Glomerular endothelial cell (primary cell): ENCODE measurements around the gene PTPRN2. TPM values are rescaled to one million over a fixed set of nuclear protein-coding genes. Genes with fewer than 3 reads are reported as not detected.
"Not testable (repeated sequence)": the region's sequence is repeated elsewhere in the genome, so short reads cannot be mapped to it uniquely, and the experiment has no call there.

ENCODE experiments used
- DNase-seq: peaks from one replicate; pipeline ENCODE4 v3.0.0-alpha.2; 2011; ENCODE audit warnings: low read depth, low spot score; ENCODE audit errors: extremely low read depth
- total RNA-seq: library from RNA; depleted of rRNA; stranded (reverse); fragments of >200 nt; gene quantifications from 2 replicates; pipeline ENCODE4 v1.2.3, GENCODE V29; 2015

PTPRN2 gene
- total RNA-seq, 1 donor from 2014 or later = 10.0 TPM

DNA sequence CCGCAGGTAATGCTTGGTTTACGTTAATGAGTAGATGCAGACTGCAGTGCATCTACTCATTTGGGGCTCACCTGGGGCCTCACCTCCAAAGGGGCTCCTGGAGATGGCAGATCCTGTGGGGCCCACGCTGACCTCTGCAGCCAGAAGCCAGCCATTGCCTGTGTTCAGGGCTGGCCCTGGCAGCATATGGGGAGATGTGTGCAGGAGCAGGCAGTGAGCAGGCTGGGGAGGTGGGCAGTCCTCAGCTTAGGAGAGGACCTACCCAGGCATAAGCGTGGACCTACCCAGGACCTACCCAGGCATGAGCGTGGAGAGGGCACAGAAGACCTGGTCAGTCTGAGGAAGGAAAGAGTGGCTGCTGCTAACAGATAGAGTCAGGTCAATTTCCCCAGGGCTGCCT lies 178.5 kb downstream of the PTPRN2 start:
- no peak for DNase-seq

DNA sequence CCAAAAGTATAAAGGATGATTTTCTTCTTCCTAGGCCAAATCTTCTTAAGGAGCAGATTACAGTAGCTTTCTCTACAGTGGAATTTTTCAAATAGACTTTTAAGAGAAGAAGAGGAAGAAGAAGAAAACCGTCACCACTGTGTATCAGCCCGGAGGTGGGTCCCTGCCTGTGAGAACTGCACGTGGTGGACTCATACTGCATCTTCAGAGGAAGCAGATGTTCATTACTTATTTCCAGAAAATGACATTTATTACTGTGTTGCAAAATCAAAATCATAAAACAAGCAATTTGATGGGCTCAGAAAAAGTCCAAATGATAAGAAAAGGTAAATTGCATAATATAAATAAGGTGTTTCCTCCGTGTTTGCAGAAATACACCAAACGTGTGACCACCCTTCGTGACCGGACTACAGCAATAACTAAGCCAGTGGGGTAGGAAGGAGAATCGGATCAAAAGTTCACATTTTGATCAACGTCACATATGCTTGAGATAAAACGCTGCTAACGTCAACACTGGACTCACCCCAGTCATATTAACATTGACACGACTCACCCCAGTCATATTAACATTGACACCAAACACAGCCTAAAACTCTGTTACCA lies 179.2 kb downstream of the PTPRN2 start:
- no peak for DNase-seq

DNA sequence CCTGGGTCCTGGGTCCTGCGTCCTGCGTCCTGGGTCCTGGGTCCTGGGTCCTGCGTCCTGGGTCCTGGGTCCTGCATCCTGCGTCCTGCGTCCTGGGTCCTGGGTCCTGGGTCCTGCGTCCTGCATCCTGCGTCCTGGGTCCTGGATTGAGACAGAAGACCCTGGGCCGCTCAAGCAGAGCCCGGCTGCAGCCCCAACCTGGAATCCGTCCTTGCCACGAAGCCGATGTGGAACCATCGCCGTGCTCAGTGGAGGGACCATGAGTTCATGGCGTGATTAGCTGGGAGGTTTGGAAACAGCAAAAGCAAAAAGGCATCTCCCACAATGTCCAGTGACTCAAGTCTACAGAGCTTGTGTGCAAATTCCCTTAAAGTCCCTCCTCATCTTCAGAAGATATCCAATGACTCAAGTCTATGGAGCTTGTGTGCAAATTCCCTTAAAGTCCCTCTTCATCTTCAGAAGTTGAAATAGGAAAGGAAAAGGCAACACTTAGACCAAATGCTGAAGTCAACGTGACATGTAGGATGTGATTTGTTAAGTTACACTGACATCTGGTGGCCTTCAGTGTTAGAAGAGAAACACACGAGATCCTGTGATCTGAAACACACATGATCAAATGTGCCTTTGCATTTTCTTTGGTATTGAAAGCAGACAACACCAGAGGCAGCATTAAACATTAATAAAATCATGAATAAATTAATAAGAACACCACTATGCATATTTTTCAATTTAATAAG lies 179.9 kb downstream of the PTPRN2 start:
- DNase-seq = peak; percentile 2

DNA sequence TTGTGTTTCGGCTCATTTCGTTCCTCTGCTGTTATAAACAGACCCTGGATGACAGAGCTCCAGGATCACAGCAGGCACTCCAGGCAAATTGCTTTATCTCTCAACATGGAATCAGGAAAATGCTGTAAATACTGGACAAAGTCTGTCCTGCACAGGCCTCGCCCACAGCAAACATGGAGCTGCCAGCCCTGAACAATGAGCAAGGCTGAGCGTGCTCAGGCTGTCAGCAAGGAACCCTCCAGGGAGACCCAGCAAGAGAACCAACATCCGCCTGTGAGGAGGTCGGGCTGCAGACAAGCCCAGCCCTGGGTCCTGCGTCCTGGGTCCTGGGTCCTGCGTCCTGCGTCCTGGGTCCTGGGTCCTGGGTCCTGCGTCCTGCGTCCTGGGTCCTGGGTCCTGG lies 180.8 kb downstream of the PTPRN2 start:
- no peak for DNase-seq

DNA sequence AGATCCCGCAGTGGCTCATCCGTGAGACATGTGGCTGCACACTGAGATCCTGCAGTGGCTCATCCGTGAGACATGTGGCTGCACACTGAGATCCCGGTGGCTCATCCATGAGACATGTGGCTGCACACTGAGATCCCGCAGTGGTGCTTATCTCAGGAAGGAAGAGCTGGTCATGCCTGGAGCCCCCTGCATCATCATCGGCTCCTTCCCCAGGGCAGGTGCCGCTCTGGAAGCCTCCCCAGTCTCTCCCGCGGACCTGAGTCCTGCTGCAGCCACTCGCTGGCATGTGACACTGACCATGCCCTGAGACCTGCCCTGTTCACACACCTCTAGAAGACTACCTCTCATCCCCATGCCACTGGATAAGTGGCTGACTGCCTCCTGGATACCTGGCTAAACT lies 181.3 kb downstream of the PTPRN2 start:
- no peak for DNase-seq

DNA sequence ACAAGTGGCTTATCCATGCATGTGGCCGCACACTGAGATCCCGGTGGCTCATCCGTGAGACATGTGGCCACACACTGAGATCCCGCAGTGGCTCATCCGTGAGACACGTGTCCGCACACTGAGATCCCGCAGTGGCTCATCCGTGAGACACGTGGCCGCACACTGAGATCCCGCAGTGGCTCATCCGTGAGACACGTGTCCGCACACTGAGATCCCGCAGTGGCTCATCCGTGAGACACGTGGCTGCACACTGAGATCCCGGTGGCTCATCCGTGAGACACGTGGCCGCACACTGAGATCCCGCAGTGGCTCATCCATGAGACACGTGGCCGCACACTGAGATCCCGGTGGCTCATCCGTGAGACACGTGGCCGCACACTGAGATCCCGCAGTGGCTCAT lies 181.9 kb downstream of the PTPRN2 start:
- DNase-seq = not testable (repeated sequence)

DNA sequence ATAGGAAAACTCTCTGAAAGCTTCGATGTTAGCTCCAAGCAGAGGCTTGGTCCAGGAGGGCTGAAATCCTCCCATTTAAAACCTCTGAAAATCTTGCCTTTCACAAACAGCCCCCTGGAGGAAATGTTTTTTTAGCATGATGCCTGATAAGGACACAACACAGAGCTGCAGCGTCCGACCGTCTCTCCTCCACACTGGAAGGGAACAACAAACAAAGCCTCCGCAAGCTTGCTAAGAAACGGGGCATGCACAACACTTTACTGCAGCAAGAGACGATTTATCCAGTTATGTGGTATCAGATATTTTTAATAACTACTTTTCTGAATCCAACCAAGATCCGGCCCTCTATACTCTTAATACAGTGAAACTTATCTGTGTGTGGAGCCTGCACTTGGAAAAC lies 182.3 kb downstream of the PTPRN2 start:
- no peak for DNase-seq

DNA sequence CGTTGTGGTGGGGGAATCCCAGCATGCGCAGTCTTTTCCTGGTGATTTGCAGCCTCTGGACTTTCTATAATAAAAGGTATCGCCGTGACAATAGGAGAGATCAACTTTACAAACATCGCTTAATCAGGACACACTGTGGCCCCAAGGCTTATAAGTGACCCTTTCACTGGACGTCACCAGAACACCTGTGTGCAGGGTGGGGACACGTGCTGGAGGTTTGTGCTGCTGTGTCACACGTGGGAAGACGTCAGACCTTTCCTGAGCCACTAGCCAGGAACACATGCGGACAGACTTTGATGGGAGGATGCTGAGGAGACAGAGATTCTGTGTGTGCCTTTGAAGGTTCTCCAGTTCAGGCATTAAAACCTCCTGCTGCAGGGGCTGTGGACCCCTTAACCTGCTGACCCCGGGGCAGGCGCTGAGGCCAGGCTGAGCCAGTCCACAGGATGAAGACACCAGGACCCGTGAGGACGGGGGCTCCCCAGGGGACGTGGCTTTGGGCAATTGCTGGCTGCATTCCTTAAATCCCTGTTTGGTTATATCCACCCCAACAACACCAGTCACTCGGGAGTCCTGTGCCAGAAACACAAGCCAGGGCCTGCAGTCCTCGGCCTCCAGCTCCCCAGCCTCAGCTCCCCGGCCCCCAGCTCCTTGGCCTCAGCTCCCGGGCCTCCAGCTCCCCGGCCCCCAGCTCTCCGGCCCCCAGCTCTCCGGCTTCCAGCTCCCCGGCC lies 183.4 kb downstream of the PTPRN2 start:
- no peak for DNase-seq

DNA sequence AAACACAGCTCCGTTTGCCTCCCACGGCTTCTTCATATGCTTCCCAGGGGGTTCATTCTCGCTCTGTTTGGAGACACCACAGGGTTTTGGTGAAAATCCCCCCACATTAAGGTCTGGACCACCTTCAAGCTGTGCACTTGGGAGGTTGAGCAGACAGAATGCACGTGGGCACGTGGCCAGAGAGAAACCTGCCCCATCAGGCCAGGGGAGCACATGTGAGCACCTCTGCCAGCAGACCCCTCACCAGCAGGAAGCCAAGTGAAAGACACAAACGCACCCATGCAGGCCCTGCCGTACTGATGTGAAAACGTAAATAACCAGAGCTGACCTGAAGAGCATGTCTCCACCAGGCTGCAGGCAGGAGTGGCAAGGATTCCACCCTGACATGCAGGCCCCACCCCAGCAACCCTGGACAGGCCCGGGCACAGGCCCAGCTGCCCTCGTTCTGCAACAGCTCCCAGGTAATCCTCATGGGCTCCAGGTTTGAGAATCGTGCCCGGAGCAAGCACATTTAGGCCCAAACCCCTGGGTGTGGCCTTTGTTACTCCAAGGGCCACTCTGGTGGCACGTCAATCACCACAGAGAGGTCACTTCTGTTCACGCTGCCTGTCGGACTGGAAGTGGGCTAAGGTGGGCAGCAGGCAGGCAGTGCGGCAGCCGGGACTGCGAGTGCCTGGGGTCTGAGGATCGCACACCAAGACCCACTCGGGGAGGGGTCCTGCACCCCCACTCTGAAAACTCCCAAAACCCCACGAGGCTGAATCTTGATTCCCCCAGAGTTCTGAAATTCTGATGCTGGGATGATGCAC lies 184.4 kb downstream of the PTPRN2 start:
- DNase-seq = no peak

DNA sequence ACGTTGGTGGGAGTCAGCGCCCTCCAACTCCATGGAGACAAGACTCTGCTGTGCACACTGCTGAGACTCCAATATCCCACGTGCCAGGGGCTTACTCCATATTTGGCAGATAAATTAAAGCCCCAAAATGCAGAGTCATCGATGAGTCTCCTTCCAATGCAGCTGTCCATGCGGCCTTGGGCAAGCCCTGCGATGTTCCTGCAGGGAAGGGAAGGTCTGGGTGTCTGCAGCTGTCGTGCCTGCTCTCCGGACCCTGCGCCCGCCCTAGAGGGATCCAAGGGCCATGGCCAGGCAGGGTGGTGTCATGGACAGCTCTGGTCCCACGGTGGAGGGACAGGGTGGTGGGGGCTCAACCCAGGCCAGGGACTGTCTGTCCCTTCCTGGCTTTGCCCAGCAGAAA lies 185.2 kb downstream of the PTPRN2 start:
- no peak for DNase-seq

DNA sequence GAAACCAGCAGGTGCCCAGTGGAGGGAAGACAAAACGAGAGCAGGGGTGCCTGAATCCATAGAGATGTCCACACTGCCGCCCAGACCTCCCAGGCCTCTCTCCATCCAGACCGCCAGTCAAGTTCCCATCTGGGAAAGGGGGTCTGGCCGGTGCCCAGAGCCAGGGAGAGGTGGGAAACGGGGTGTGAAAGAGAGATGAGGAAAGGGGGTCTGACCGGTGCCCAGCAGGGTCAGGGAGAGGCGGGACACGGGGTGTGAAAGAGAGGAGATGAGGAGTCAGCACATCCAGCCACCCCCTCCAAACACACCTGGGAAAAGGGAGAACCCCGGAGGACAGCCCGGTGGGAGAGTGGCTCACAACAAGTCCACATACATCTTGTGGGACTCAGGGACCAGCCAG lies 185.8 kb downstream of the PTPRN2 start:
- DNase-seq = no peak

DNA sequence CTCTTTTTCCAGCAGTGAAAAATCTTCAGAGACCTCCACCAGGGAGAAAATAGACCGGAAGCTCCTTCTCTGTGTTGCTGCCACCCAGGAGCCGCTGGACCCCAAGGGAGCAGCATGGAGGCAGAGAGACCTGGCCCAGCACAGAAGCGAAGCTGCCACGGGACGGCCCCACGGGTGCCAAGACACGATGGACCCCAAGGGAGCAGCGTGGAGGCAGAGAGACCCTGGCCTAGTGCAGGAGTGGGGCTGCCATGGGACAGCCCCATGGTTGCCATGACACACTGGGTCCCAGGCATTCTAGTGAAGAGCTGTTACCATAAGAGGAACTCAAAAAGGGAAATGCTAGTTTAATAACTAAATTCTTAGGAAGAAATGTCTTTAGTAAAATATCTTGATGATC lies 186.3 kb downstream of the PTPRN2 start:
- no peak for DNase-seq

DNA sequence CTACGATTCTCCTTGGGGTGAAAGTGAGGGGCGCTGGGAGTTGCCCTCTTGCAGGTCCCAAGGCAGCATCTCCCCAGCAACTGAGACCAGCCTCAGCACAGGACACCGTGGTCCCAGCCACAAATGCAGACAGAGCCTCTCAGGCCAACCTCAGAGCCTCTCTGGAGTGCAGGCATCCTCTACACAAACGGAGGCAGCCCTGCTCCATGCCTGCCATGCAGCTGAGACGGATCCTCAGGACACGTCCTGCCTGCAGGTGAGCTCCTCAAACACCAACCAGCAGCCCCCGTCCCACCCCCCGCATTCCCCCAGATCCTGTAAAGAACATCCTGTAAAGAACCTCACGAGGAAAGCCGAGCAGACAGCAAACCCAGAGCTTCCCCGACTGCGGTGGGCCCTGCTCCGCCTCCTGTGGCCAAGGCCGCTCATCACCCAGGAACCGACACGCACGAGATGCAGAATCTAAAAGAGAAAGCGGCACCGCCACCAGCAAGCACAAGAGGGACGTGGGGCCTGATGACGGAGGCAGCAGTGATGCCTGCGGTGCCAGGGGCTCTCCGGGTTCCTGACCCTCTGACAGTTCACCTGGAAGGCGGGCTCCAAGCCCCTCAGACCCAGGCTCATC lies 186.9 kb downstream of the PTPRN2 start:
- no peak for DNase-seq

DNA sequence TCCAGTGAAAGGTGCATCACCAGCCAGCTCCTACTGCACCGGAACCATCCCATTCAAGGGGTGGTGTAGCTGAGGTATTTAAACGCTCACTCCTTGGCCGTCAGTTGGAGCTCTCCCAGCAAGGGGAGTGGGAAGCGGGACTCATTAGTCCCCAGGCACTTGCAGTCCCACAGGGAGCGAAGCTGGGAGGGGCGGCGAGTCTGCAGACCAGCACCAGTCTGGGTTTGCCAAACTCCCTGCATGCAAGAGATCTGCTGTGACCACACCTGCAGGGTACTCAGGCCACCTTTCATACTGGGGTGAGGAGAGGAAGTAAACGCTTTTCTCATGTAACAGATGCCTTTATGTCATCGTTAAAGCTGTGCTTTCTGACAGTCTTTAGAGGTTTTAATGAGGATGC lies 187.9 kb downstream of the PTPRN2 start:
- no peak for DNase-seq

DNA sequence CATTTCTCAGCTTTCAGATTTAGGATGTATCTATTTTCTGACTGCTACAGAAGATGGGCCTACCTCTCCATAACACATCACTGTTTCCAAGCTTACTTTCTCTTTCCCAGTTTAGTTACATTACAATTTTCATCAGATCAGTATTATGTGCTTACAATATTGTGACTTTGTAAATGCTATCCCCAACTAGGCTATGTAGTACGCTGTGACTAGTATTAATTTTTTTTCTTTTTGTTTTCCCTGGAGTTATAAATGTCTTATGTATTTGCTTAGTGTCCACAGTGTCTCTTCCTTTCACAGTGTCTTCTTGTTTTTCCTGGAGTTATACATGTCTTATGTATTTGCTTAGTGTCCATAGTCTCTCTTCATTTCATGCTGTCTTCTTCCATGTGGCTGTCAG lies 188.9 kb downstream of the PTPRN2 start:
- DNase-seq = no peak

DNA sequence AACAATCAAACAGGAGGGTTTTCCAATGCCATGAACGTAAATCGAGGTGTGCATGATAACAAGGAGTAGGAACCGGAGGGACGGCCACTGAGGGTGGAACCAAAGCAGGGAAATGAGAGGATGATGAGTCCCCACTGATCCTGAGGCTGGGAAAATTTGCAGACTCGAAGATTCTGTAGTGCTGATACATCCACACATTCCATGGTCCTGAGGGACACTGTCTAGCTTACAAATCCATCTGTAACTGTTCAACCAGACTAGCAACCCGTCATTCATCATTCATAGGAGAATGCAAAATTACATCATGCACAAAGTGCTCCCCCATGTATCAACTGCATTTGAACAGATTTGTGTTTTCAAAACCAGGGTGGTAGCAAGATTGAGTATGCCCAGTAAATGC lies 189.7 kb downstream of the PTPRN2 start:
- DNase-seq = no peak

DNA sequence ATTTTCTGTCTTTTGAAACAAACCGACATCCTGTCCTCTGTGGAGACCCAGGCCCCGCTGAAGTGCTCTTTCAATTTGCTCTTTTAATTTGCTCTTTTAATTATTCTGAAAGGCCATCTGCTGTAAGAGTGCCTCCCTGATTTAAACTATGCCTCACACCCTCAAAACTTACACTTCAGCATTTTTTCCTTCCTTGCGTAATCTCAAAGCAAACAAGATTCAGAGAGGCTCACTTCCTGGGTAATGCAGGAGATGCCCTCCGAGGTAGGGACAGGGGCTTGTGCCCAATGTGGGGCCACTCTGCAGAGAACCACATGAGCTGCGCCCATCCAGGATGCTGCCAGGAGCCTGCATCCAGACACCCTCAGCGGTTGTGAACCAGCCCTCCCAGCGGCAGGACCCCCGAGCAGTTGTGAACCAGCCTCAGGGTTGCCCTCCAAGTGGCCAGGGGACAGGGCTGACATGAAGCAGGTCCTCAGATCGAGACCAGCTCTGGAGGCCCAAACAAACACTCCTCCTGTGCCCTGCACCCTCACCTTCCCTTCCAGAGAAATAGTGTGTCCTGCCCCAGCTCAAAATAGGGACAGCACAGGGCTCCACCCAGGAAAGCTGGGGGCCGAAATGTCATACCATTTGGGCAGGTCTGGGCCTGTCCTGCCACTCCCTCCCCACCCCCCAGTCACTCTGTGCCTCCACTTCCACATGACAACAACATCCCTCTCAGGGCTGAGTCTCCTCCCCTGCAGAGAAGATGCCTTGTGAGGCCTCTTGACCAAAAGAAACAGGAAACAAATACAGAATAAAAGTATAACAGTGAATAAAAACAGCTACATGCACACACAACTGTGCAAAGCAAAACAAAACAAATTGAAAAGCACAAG lies 190.4 kb downstream of the PTPRN2 start:
- DNase-seq = no peak

DNA sequence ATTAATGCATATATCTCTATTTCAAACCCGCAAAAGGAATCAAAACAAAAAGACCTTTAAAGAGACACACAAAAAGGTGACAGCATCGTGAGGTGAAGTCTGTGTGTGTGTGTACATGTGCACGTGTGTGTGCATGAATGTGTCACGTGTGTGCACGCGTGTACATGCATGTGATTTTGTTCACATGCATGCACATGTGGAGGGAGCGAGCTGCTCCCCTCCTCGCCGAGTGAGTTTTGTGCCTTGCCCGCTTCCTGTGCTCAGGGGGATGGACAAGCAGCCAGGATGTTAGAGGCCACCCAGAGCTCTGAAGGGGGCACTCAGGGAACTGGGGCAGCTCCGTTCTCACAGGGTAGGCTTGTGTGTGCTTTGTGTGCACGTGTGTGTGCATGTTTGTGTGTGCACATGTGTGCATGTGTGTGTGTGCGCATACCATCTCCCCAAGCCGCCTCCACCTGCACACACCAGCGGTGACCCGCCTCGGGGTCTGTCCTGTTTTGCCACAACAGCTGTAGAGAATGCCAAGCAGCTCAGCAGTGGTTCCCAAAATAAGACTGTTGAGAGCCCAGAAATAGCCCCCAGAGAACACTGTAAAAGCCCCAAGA lies 191.2 kb downstream of the PTPRN2 start:
- no peak for DNase-seq

DNA sequence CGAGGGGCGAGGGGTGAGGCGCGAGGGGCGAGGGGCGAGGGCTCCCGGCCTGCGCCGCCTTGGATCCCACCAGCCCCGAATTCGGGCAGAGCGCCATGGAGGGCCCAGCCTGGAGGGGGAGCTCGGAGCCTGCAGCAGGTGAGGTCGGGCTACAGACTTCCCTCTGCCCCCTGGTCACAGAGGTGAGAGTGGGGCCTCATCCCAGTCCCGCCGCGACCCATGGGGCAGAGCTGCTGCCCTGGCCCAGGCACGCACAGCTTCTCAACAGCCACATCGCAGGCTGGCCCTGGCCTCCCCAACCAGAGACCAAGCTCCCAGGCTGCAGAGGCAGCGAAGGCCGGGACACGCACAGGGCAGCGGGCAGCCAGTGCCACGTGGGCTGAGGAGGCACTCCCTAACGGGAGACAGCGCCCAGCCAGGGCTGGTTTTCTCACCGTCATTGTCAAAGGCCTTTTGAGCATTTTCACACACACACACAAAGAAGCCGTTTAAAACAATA lies 191.8 kb downstream of the PTPRN2 start:
- DNase-seq = no peak
